ENCODE measurements around the gene KAT6B.

KAT6B gene

GRCh38 chr10:74957285-74957961 lies 131.0 kb downstream of the KAT6B start:
- H3K27ac ChIP-seq, result no peak overlapping the region
- TF ChIP-seq CTCF (IDR thresholded peaks at IDR 0.05) (no peak), ZFX (IDR thresholded peaks at IDR 0.05; ENCODE audit: borderline replicate concordance) (no peak)

- TF ChIP-seq CTCF (IDR thresholded peaks at IDR 0.05) (no peak), ZFX (IDR thresholded peaks at IDR 0.05; ENCODE audit: borderline replicate concordance) (no peak)
- H3K27ac ChIP-seq, result no peak overlapping the region
Measured at GRCh38 chr10:74958316-74958715, 131.9 kb downstream of the KAT6B start.

- no peak for TF ChIP-seq ZFX (IDR thresholded peaks at IDR 0.05; ENCODE audit: borderline replicate concordance)
- no peak overlapping the region for H3K27ac ChIP-seq
Measured at GRCh38 chr10:74960670-74961069, 134.3 kb downstream of the KAT6B start.

- no peak overlapping the region for H3K27ac ChIP-seq
- TF ChIP-seq CTCF (IDR thresholded peaks at IDR 0.05), result no peak
- no peak for TF ChIP-seq ZFX (IDR thresholded peaks at IDR 0.05; ENCODE audit: borderline replicate concordance)
Measured at GRCh38 chr10:74962517-74962916, 136.1 kb downstream of the KAT6B start.

GRCh38 chr10:74963549-74963948 lies 137.1 kb downstream of the KAT6B start:
- H3K27ac ChIP-seq, result no peak overlapping the region
- no peak for TF ChIP-seq CTCF (IDR thresholded peaks at IDR 0.05)
- TF ChIP-seq ZFX (IDR thresholded peaks at IDR 0.05; ENCODE audit: borderline replicate concordance), result no peak

- no peak overlapping the region for H3K27ac ChIP-seq
- TF ChIP-seq ZFX (IDR thresholded peaks at IDR 0.05; ENCODE audit: borderline replicate concordance) (no peak), CTCF (IDR thresholded peaks at IDR 0.05) (no peak)
Measured at GRCh38 chr10:74967911-74968666, 141.7 kb downstream of the KAT6B start.

GRCh38 chr10:74968667-74969061 lies 142.3 kb downstream of the KAT6B start:
- no peak overlapping the region for H3K27ac ChIP-seq
- TF ChIP-seq ZFX (IDR thresholded peaks at IDR 0.05; ENCODE audit: borderline replicate concordance) (no peak), CTCF (IDR thresholded peaks at IDR 0.05) (no peak)

All from 22Rv1 (cell line).